GM21825 (cell line): ENCODE results near the gene PRR32.
"Not testable (repeated sequence)": the region's sequence is repeated elsewhere in the genome, so short reads cannot be mapped to it uniquely, and the experiment has no call there.

ENCODE experiments used
- ATAC-seq: cut with Tn5 transposase; IDR thresholded peaks from one replicate; pipeline ENCODE4 v1.9.1; 2021; ENCODE audit warnings: mild to moderate bottlenecking, moderate library complexity; ENCODE audit not compliant: unreplicated experiment

PRR32 gene, protein sequence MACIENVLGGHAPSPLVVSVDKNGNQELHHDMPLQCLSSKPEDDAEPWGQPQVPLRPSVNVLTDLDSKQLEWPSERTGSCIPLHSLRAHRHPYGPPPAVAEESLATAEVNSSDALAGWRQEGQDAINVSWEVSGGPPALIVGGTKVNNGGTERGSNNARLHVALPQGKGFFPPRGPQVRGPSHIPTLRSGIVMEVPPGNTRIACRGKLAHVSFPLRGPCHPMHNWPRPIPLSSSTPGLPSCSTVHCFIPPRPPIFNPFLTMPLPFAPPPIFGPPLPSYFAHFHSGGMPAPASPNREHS

GRCh38 chrX:126819429-126819828, at the start of gene PRR32:
Gene PRR32 (plus strand): TSS chrX:126819729. CDS start chrX:126819844, 115 bp downstream.
- no peak for ATAC-seq

DNA sequence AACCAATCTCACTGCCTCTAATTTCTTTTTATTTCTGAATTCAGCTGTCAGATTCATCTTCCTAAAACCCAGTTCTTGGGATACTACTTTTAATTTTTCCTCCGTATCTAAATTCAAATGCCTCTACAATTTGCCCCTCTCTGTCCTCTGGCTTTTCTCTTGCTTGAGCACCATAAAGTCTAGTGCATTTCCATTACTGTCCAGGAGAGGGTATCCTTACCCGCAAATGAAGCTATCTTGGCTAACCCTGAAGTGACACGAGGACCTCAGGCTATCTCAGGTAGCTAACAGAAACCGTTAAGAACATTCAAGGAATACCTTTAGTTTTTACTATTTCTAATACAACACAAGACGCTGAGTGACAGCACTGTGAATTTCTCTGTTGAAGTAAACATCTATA, 49.4 kb upstream of the PRR32 start:
- peak; percentile 83 for ATAC-seq

DNA sequence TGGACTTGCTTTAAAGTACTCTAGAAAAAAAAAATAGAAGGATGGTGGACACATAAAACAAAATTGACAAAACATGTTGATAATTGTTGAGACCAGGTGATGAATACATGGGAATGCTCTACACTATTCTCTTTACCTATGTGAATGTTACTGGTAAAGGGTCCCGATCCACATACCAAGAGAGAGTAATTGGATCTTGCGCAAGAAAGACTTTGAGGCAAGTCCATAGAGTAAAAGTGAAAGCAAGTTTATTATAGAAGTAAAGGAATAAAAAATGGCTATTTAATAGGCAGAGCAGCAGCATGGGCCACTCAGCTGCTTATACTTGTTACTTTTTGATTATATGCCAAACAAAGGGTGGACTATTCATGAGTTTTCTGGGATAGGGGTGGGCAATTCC, 34.0 kb upstream of the PRR32 start:
- no peak for ATAC-seq

GRCh38 chrX:126799059-126799458, 20.5 kb upstream of the PRR32 start:
- ATAC-seq, result no peak

DNA sequence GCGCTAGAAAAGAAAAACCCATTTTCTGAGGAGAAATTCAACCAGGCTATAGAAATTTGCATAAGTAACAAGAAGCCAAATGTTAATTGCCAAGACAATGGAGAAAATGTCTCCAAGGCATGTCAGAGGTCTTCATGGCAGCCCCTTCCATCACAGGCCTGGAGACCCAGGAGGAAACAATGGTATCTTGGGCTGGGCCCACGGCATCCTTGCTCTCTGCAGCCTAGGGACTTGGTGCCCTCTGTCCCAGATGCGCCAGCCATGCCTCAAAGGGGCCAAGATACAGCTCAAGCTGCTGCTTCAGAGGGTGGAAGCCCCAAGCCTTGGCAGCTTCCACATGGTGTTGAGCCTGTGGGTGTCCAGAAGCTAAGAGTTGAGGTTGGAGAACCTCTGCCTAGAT, 12.7 kb upstream of the PRR32 start:
- not testable (repeated sequence) for ATAC-seq

GRCh38 chrX:126815806-126816205, 3.7 kb upstream of the PRR32 start:
- no peak for ATAC-seq

DNA sequence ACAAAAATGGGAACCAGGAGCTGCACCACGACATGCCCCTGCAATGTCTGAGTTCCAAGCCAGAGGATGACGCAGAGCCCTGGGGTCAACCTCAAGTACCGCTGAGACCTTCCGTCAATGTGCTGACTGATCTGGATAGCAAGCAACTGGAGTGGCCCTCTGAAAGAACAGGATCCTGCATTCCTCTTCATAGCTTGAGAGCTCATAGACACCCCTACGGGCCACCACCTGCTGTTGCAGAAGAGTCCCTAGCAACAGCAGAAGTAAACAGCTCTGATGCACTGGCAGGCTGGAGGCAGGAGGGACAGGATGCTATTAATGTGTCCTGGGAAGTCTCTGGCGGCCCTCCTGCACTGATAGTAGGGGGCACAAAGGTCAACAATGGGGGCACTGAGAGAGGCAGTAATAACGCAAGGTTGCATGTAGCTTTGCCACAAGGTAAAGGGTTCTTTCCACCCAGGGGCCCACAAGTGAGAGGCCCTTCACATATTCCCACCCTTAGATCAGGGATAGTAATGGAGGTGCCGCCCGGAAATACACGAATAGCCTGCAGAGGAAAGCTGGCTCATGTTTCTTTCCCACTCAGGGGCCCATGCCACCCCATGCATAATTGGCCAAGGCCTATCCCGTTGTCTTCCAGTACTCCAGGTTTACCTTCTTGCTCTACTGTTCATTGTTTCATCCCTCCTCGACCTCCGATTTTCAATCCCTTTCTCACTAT, 1.3 kb downstream of the PRR32 start:
- no peak for ATAC-seq

GRCh38 chrX:126824338-126825007, 4.9 kb downstream of the PRR32 start:
- ATAC-seq, result no peak

DNA sequence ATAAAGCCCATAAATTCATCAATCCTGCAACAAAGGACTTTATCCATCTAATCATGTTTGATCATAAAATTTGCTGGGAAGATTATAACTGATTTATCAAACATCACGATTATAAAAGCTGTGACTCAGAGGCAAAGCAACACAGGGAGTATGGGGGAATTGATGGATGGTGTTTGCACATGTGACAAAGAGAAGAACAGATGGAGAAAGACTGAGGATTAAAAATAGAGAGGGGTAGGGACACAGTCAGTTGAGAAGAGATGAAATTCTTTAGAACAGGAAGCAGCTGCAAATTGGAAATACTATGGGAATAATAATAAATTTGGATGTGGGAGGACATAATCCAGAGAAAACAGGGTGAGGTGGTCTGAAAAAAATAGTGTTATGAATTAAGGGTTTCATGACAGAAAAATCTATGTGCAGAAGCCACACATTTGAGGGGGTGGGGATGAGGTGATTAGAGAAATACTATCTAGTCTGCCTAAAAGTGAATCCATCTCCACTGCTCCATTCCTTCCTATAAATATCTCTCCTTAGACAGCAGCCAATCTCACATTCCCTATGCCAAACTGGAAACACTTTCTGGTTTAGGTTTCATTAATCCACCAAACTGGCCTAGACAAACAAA, 6.2 kb downstream of the PRR32 start:
- ATAC-seq, result no peak

DNA sequence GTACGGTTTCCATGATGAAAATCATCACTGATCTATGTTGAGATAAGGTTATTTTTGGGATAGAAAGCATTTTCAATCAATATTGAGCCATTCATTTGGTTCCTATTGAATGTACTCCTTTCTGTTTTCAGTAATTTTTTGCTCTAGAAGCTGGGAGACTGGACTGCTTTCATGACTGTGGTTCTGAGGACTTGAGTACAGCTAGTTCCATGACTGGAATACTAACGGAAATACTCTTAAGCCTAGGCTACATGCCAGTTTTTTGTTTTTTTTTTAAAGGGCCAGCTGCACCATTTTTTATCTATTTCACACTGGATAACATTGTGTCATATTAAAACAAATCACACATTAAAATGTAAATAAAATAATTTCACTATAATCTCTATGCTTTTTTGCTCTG, 16.7 kb downstream of the PRR32 start:
- no peak for ATAC-seq

GRCh38 chrX:126847143-126847542, 27.6 kb downstream of the PRR32 start:
- ATAC-seq, result no peak

DNA sequence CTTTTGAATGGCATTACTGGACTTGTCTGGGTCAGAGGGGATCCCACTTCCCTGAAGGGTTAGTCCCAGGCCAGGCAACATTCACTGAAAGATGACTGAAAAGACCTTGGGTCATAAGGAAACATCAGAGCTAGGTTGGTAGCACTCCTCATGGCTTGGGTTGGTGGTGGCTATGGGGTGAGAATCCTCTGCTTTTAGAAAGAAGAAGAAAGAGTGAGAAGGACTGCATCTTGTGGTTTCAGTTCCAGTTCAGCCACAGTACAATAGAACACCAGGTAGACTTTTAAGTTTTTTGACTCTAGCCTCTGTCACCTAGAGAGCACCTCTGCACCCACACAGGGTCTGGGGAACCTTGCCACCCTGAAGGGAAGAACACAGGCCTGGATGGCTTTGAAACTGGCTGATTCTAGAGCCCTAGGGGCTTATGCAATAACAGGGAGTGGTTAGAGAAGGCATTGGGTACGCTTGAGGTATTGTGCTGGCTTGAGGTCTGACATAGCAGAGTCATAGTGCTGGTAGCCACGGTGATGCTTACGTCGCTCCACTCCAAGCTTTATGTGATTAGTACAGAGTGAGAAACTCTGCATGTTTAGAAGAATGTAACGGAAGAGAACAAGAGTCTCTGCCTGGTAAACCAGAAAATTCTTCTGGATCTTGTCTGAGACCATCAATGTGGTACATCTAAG, 36.5 kb downstream of the PRR32 start:
- ATAC-seq, result no peak
